Measurements from ENCODE around the gene LIMD2. TPM values are rescaled to one million over a fixed set of nuclear protein-coding genes. Genes with fewer than 3 reads are reported as not detected.

The LIMD2 gene
- total RNA-seq, 4 donors from 2014 or later = 0.97 to 2.8 (median 1.5) TPM

DNA sequence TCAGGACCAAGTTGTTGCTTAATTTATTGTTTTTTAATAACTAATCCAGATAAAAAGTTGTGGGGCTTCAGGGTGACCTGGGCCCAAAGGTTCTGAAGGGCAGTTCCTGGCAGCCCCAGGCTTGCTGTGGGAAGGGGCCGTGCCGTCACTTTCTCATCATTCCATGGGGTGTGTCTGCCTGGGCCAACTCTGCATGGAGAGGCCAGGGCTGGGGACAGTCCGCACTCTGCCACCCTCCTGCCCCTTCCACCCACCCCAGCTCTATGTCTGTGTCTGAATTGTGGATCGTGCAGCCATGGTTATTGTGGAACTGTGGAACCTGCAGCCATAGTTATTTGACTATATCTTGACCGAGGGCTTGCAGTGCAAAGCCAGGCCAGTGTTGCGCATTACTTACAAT, 4.0 kb downstream of the LIMD2 start:
- ATAC-seq = no peak
- peaks cover 9 to 17% of the 10 kb centered on the region in 2 donors for H3K4me1 ChIP-seq
- no peak for TF ChIP-seq POLR2A (IDR thresholded peaks at IDR 0.05)
- TF ChIP-seq, protein P1, sequence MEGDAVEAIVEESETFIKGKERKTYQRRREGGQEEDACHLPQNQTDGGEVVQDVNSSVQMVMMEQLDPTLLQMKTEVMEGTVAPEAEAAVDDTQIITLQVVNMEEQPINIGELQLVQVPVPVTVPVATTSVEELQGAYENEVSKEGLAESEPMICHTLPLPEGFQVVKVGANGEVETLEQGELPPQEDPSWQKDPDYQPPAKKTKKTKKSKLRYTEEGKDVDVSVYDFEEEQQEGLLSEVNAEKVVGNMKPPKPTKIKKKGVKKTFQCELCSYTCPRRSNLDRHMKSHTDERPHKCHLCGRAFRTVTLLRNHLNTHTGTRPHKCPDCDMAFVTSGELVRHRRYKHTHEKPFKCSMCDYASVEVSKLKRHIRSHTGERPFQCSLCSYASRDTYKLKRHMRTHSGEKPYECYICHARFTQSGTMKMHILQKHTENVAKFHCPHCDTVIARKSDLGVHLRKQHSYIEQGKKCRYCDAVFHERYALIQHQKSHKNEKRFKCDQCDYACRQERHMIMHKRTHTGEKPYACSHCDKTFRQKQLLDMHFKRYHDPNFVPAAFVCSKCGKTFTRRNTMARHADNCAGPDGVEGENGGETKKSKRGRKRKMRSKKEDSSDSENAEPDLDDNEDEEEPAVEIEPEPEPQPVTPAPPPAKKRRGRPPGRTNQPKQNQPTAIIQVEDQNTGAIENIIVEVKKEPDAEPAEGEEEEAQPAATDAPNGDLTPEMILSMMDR (IDR thresholded peaks at IDR 0.05 in 4 of 5, conservative IDR thresholded peaks at IDR 0.05 in 1 of 5) = no peak
- peaks cover 0 to 36% of the 10 kb centered on the region in 2 donors for H3K36me3 ChIP-seq
- H3K27me3 ChIP-seq = peaks cover 5 to 13% (median 10%) of the 10 kb centered on the region in 3 donors
- no peaks in the 10 kb centered on the region for H3K9me3 ChIP-seq
- in situ Hi-C loops (cut with MboI; ENCODE audit: low sequenced_read_pairs in 4 of 4) = no loop called here
- H3K27ac ChIP-seq = no peak overlapping the region
- DNase-seq = no peak
- intact Hi-C loops (cut with DNase I; ENCODE audit: low total_unique reads) = loop anchor here (5.0 kb wide), 2 partner anchors 74 to 269 kb away; partner anchors contain the start of gene MAP3K3
- no peak overlapping the region for H3K4me3 ChIP-seq

DNA sequence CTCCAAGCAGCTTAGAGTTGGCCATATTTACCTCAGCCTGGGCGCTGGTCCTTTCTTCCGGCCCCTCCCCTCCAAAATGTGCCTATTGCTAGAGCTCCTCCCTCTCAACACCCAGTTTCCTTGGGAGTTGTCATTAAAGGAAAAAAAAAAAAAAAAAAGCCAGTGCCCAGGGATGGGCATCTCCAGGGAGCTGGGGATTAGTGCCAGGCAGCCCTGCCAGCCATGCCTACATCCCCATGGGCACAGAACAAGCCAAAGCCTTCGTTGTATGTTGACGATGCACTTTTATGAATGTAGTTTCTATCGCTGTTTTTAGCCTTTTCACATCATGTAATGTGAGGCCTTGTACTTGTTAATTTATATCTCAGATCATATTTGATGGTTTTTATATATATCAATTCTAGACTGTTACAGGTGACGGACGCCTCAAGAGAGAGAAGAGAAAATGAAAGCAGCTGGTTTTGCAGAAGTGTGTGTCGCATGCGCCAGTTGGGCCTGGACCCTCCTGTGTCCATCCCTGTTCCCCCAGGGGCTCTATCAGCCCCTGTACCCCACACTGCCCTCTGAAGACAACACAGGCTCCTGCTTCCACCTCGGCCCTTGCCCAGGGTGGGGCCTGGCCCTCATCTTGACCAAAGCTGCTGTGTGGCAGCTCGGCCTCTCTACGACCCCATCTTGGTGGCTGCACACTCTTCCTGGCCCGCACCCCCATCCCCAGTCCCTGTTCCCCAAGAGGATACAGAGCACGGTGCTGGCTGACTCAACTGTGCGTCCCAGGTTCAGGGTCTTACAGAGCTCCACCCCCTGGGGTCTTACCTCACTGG, 4.8 kb downstream of the LIMD2 start:
- Histone ChIP-seq H3K4me1 (peaks cover 6 to 15% of the 10 kb centered on the region in 2 donors), H3K36me3 (peaks cover 0 to 43% of the 10 kb centered on the region in 2 donors), H3K27me3 (peaks cover 5 to 11% (median 10%) of the 10 kb centered on the region in 3 donors), H3K9me3 (no peaks in the 10 kb centered on the region), H3K4me3 (no peak overlapping the region), H3K27ac (no peak overlapping the region)
- intact Hi-C loops (cut with DNase I; ENCODE audit: low total_unique reads) (loop anchor here (5.0 kb wide), 2 partner anchors 73 to 268 kb away; partner anchors contain the start of gene MAP3K3), in situ Hi-C loops (cut with MboI; ENCODE audit: low sequenced_read_pairs in 4 of 4) (no loop called here)
- TF ChIP-seq POLR2A (IDR thresholded peaks at IDR 0.05) = no peak
- TF ChIP-seq, protein P1 (IDR thresholded peaks at IDR 0.05 in 4 of 5, conservative IDR thresholded peaks at IDR 0.05 in 1 of 5) = no peak
- no peak for ATAC-seq
- DNase-seq = no peak

DNA sequence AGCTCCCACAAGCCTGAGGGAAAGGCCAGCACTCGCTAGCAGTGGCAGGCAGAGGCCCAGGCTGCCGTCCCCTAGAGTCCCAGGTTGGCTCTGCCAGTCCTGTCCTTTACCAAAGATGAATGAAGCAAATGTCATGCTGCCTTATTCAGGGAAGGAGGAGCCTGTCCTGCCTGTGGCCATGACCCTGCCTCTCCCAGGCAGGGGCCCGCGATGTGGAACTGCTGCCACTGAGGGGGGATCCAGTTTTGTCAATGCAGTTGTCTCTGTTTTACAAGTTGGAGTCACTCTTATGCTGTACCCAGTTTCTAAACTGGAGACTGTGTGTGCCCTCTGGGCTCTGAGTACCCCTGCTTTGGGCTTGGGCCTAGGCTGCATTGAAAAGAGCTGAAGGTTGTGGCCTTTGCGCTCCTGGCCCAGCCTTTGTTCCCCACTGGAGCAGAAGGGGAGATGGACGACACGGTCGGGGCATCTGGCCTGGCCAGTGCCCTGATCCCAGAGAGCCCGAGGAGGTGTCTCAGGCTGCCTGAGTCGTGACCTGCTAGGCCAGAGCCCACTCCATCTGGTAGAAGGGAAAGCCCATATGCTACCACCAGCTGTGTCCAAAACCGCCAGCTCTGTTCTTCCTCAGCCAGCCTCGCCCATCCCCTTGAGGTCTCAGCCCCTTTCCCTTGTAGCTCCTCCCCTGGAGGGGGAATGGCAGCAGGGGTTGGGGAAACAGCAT, 5.5 kb downstream of the LIMD2 start:
- DNase-seq = no peak
- Histone ChIP-seq H3K27ac (no peak overlapping the region), H3K4me1 (peaks cover 6 to 15% of the 10 kb centered on the region in 2 donors), H3K36me3 (peaks cover 0 to 51% of the 10 kb centered on the region in 2 donors), H3K4me3 (no peak overlapping the region), H3K27me3 (peaks cover 4 to 11% (median 10%) of the 10 kb centered on the region in 3 donors), H3K9me3 (no peaks in the 10 kb centered on the region)
- in situ Hi-C loops (cut with MboI; ENCODE audit: low sequenced_read_pairs in 4 of 4) (no loop called here), intact Hi-C loops (cut with DNase I; ENCODE audit: low total_unique reads) (no loop called here)
- ATAC-seq = no peak
- TF ChIP-seq, protein P1 (IDR thresholded peaks at IDR 0.05 in 4 of 5, conservative IDR thresholded peaks at IDR 0.05 in 1 of 5) = no peak
- no peak for TF ChIP-seq POLR2A (IDR thresholded peaks at IDR 0.05)

DNA sequence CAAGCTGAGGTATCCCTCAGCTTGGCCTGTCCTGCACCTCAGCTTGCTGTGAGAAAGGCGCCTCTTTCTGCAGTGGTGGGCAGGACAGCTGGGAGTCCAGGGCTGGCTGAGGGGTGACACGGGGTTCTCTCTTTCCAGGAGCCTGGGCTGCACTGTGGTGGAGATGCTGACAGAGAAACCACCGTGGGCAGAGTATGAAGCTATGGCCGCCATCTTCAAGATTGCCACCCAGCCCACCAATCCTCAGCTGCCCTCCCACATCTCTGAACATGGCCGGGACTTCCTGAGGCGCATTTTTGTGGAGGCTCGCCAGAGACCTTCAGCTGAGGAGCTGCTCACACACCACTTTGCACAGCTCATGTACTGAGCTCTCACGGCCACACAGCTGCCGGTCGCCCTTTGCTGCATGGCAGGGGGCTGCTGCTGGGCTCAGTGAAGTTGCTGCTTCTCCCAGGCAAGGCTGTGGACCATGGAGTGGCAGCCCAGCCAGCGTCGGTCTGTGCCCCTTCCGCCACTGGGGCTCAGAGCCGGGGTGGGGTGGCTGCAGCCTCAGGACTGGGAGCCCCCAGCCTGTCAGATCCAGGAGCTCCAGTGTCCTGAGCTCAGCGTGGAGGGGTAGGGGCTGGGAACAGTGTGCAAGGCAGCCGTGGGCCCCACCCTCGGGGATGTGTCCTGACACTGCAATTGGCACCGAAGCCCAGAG, 6.4 kb downstream of the LIMD2 start:
- peaks cover 0 to 3% (median 3%) of the 10 kb centered on the region in 3 donors for H3K27me3 ChIP-seq
- H3K9me3 ChIP-seq = no peaks in the 10 kb centered on the region
- H3K27ac ChIP-seq = no peak overlapping the region
- peaks cover 0 to 6% of the 10 kb centered on the region in 2 donors for H3K4me1 ChIP-seq
- TF ChIP-seq, protein P1 (IDR thresholded peaks at IDR 0.05 in 4 of 5, conservative IDR thresholded peaks at IDR 0.05 in 1 of 5) = no peak
- no peak for TF ChIP-seq POLR2A (IDR thresholded peaks at IDR 0.05)
- peaks cover 0 to 59% of the 10 kb centered on the region in 2 donors for H3K36me3 ChIP-seq
- in situ Hi-C loops (cut with MboI; ENCODE audit: low sequenced_read_pairs in 4 of 4) = no loop called here
- ATAC-seq (no peak), DNase-seq (no peak)
- intact Hi-C loops (cut with DNase I; ENCODE audit: low total_unique reads) = no loop called here
- no peak overlapping the region for H3K4me3 ChIP-seq
